ENCODE measurements around the gene GNL2. TPM values are rescaled to one million over a fixed set of nuclear protein-coding genes. Genes with fewer than 3 reads are reported as not detected.

The GNL2 gene
- total RNA-seq, result 10 to 100 TPM; 26.7 to 50.4 (median 29.6) TPM
- polyA plus RNA-seq, result 10 to 100 TPM; 25.2 to 33.0 (median 25.2) TPM

DNA sequence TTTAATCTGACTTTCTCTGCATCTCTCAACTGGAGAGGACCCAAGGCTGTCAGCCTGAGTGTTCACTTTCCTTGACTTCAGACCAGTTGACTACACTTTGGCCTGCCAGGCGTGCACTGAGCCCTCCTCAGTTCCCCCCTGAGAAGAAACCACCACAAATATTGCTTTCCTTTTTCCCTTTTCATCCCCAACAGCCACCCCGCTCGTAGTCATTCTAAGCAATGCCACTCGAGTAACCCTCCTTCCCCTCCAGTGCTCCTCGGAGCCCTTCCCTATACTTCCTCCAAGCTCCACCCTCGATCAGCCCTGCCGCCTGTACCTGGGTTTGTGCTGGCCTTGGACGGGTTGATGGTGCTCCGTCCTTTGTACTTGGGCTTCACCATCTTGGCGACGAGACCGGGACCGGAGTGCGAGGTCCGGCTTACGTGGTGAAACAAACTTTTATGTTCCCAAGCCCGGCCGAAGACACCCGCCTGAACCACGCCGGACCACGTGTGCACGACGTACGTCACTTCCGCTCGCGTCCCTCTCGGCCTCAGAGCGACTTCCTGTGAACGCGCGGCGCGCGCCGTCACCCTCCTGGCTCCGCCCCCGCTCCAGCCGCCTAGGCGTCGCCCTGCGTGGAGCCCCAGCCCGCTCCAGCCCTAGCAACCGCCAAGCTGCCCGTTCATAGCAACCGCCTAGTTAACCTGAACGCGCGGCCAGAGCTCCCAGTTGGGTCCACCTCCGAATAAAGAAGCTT lies at the start of gene GNL2:
GNL2 (minus strand) TSS at position 498 of the 742 bp plus-strand sequence; CDS start at position 383, 115 bp downstream.
- Histone ChIP-seq H3K27ac (peak within 1 kb of the TSS; percentile 83 to 85 (median 83)), H3K4me1 (peaks cover 0 to 27% (median 16%) of the 10 kb centered on the region in 4 donors), H3K27me3 (no peaks in the 10 kb centered on the region), H3K9me3 (no peaks in the 10 kb centered on the region), H3K4me3 (peak within 1 kb of the TSS; percentile 75 to 84 (median 80)), H3K36me3 (peaks cover 0 to 28% (median 9%) of the 10 kb centered on the region in 4 donors)
- intact Hi-C loops (cut with DNase I), result loop anchor here (2.0 to 5.0 kb wide), 2 partner anchors 41 to 97 kb away; partner anchors contain the start of genes CDCA8 and SNIP1
- WGBS, 2 donors, result 0% methylated on average over 51 of the region's 51 CpGs
- DNase-seq, result peak; percentile 99
- TF ChIP-seq EP300 (IDR thresholded peaks at IDR 0.05) (peak in 1 of 4 donors; percentile 67), POLR2A (IDR thresholded peaks at IDR 0.05) (peak; percentile 68 to 79), POLR2AphosphoS5 (IDR thresholded peaks at IDR 0.05) (peak; percentile 89 to 97 (median 94))
- TF ChIP-seq, protein P1, sequence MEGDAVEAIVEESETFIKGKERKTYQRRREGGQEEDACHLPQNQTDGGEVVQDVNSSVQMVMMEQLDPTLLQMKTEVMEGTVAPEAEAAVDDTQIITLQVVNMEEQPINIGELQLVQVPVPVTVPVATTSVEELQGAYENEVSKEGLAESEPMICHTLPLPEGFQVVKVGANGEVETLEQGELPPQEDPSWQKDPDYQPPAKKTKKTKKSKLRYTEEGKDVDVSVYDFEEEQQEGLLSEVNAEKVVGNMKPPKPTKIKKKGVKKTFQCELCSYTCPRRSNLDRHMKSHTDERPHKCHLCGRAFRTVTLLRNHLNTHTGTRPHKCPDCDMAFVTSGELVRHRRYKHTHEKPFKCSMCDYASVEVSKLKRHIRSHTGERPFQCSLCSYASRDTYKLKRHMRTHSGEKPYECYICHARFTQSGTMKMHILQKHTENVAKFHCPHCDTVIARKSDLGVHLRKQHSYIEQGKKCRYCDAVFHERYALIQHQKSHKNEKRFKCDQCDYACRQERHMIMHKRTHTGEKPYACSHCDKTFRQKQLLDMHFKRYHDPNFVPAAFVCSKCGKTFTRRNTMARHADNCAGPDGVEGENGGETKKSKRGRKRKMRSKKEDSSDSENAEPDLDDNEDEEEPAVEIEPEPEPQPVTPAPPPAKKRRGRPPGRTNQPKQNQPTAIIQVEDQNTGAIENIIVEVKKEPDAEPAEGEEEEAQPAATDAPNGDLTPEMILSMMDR (IDR thresholded peaks at IDR 0.05), result no peak

DNA sequence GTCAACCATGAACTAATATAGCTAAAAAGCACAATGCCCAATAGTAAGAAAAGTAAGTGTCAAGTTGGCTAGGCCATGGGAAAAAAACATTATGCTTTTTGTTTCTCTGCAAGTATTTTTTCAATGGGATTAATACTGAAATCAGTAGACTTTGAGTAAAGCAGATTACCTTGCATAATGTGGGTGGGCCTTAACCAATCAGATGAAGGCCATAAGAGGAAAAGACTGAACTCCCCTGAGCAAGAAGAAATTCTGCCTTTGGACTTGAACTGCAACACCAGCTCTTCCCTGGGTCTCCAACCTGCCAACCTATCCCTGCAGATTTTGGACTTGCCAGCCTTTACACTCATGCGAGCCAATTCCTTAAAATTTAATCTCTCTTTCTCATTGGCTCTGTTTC lies 45.3 kb upstream of the GNL2 start:
- intact Hi-C loops (cut with DNase I), result no loop called here

DNA sequence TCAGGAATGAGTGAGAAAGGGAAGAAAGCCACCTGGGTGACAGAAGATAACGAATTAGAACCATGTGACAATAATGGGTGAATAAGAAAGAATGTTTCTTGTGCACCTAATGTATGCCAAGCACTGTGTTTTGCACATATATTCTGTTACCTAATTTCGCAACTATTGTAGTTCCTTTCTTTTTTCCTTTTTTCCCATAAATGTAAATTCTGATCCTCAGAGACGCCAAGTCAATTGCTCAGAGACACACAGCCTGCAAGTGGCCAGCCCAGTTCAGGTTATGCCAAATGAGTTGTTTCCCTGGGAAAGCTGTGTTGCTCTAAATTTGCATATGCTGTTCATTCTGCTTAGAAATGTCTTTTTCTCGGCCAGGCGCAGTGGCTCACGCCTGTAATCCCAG lies 40.7 kb upstream of the GNL2 start:
- Histone ChIP-seq H3K36me3 (no peaks in the 10 kb centered on the region), H3K9me3 (no peaks in the 10 kb centered on the region), H3K4me1 (peaks cover 0 to 21% (median 18%) of the 10 kb centered on the region in 4 donors), H3K27me3 (peaks cover 24 to 73% (median 35%) of the 10 kb centered on the region in 3 donors), H3K27ac (no peak overlapping the region), H3K4me3 (no peak overlapping the region)
- no peak for DNase-seq
- intact Hi-C loops (cut with DNase I), result no loop called here
- WGBS, 2 donors, result 70 to 71% methylated on average over 6 of the region's 6 CpGs
- TF ChIP-seq POLR2A (IDR thresholded peaks at IDR 0.05) (no peak), POLR2AphosphoS5 (IDR thresholded peaks at IDR 0.05) (no peak), EP300 (IDR thresholded peaks at IDR 0.05) (no peak)
- TF ChIP-seq, protein P1 (IDR thresholded peaks at IDR 0.05), result no peak

More for the DNA sequence above, 45.3 kb upstream of the GNL2 start:
- DNase-seq, result no peak
- Histone ChIP-seq H3K4me3 (no peak overlapping the region), H3K9me3 (peaks cover 0 to 8% (median 3%) of the 10 kb centered on the region in 4 donors), H3K27me3 (peaks cover 0 to 27% (median 0%) of the 10 kb centered on the region in 3 donors), H3K36me3 (no peaks in the 10 kb centered on the region), H3K27ac (no peak overlapping the region), H3K4me1 (no peaks in the 10 kb centered on the region)
- WGBS, 2 donors, result 93 to 95% methylated on average over 1 of the region's 1 CpG
- TF ChIP-seq POLR2AphosphoS5 (IDR thresholded peaks at IDR 0.05), result no peak
- no peak for TF ChIP-seq EP300 (IDR thresholded peaks at IDR 0.05)
- TF ChIP-seq POLR2A (IDR thresholded peaks at IDR 0.05), result no peak
- TF ChIP-seq, protein P1 (IDR thresholded peaks at IDR 0.05), result no peak

DNA sequence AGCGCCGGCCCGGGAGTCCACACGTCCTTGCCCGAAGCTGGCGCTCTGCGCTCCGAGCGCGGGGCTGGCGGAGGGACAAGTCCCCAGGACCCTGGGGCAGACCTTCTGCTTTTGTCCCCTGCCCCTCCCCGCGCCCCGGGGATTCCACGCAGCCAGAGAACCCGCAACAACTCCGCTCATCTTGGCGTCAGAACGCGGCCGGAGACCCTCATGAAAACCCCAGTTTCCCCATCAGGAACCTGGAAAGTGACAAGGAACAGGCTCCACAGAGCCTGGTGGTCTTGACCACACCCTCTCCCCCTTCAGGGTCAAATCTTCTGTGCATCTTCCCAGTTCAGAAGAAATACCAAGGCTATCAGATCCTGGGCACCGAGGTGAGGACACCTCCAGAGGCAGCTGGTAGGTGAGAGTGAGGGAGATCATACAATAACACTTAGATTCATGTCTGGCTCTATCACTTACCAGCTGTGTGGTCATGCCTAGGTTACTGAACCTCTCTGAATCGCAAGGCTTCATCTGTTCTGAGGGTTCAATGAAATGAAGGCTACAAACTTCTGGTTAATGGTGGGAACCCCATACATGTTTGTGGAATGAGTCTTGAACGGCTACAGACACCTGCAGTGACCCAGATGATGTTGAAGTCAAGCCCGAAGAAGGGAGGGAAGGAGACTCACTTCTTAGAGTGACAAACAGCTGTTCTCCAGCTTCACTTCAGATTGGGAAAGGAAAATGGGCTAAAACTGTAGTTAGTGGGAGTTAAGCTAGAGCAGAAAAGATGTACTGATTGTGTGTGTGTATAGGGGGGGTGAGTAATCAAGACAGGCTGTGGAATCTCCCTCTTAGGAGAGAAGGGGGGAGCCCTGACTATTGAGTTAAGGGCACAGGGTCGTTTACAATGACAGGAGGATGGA lies 39.5 kb upstream of the GNL2 start:
- DNase-seq, result no peak
- Histone ChIP-seq H3K36me3 (no peaks in the 10 kb centered on the region), H3K27ac (no peak overlapping the region), H3K4me1 (peaks cover 0 to 21% (median 18%) of the 10 kb centered on the region in 4 donors), H3K4me3 (peak overlapping the region; percentile 15 to 48 (median 40)), H3K9me3 (no peaks in the 10 kb centered on the region), H3K27me3 (peaks cover 26 to 84% (median 42%) of the 10 kb centered on the region in 3 donors)
- TF ChIP-seq EP300 (IDR thresholded peaks at IDR 0.05), result no peak
- TF ChIP-seq POLR2A (IDR thresholded peaks at IDR 0.05), result no peak
- TF ChIP-seq, protein P1 (IDR thresholded peaks at IDR 0.05), result no peak
- TF ChIP-seq POLR2AphosphoS5 (IDR thresholded peaks at IDR 0.05), result no peak
- intact Hi-C loops (cut with DNase I), result no loop called here
- 11 to 13% methylated on average over 26 of the region's 26 CpGs for WGBS, 2 donors

Measured in sigmoid colon (tissue), 7 donors.